Measurements from ENCODE around the gene HSD3B2.
A peak's percentile ranks its signal among the peaks of the same experiment; 100 is the strongest.
"Not testable (repeated sequence)": the region's sequence is repeated elsewhere in the genome, so short reads cannot be mapped to it uniquely, and the experiment has no call there.

Gene HSD3B2

DNA sequence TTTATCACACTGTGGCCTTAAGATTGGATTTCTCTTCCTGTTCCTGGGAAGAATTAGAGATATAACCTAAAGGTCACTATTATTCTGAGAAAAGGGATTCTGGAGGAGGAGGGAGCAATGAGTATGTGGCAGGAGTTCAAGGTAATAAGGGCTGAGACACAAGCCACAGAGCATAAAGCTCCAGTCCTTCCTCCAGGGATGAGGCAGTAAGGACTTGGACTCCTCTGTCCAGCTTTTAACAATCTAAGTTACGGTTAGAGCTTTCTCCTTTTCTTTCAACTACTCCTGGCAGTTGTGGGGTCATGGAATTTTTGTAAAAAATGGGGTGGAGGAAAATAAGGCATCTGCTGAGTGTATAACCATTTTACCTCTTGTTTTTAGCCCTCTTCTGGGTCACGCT lies at the start of gene HSD3B2:
Gene HSD3B2, plus strand, starts transcription at position 201 of the 400 bp plus-strand sequence. CDS start 270 bp downstream, outside the sequence.
- DNase-seq (ENCODE audit: low spot score): no peak

- no peak for DNase-seq (ENCODE audit: low spot score)
These were observed 48.5 kb upstream of the HSD3B2 start for GRCh38 chr1:119366424-119366823.

GRCh38 chr1:119367432-119368124 lies 47.4 kb upstream of the HSD3B2 start:
- DNase-seq (ENCODE audit: low spot score): peak; percentile 61

DNA sequence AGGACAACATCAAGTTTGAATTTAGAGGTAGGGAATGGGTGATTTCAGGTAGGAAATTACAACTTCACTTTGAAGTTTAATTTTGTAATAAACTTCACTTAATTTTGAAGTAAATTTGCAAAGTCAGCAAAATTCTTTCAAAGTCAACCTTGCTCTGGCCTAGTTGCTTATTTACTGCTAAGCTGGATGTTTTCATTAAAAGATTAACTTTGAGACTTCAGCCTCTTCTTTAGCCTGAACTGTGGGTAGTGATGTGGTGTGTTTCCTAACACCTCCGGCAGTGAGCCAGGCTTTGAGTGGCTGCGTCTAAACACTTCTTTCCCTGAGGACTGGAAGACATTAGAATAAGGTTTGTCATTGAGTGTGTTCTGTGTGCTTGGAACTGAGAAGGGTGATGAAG lies 46.4 kb upstream of the HSD3B2 start, which contains the start of gene HAO2:
Gene HAO2, plus strand, starts transcription at position 232 of the 400 bp plus-strand sequence. CDS start 12,301 bp downstream, outside the sequence.
- no peak for DNase-seq (ENCODE audit: low spot score)

- no peak for DNase-seq (ENCODE audit: low spot score)
These were observed 44.2 kb upstream of the HSD3B2 start for GRCh38 chr1:119370748-119371147.

GRCh38 chr1:119371815-119372214 lies 43.1 kb upstream of the HSD3B2 start:
- DNase-seq (ENCODE audit: low spot score): no peak

DNA sequence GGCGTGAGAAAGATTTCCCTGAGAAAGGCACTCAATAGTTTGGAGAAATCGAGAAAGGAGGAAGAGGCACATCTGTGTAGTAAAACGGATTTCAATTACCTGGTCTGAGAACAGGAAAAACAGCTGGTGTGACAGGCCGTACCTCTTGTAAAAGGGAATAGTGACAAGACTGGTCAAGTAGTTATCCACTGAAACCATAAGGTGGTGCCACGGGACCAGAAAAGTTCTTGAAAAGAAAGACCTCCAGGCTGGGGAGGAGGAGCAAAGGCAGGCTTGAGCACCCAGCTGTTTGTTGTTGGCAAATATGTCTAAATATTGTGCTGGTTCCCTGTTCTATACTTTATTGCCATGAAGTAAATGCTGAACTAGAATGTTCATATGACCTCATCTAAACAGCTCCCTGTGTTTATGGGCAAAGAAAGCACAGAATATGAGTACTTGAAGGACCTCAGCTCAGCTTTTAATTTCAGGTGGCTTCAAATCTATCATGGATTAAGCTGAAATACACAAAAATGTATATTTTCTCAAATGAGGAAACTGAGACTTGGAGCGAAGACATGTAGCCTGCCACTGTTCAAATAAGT lies 42.4 kb upstream of the HSD3B2 start:
- DNase-seq (ENCODE audit: low spot score): peak; percentile 40

DNA sequence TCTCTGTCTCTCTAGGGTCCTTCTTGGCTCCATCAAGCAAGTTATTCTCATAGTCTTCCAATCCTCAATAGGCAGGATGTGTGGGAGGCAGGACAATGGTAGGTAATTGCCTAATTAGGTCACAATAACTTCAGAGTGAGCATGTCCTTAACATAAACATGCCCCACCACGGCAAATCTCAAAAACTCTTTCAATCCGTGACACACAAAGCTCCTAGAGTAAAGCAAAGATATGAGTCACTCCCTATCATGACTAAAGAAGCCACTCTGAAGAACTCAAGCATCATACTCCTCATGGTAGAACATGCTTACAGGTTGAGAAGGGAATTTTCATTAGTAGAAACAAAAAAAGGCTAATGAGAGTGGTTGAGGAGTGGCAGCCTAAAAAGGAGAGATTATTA lies 41.5 kb upstream of the HSD3B2 start:
- peak; percentile 12 for DNase-seq (ENCODE audit: low spot score)

DNA sequence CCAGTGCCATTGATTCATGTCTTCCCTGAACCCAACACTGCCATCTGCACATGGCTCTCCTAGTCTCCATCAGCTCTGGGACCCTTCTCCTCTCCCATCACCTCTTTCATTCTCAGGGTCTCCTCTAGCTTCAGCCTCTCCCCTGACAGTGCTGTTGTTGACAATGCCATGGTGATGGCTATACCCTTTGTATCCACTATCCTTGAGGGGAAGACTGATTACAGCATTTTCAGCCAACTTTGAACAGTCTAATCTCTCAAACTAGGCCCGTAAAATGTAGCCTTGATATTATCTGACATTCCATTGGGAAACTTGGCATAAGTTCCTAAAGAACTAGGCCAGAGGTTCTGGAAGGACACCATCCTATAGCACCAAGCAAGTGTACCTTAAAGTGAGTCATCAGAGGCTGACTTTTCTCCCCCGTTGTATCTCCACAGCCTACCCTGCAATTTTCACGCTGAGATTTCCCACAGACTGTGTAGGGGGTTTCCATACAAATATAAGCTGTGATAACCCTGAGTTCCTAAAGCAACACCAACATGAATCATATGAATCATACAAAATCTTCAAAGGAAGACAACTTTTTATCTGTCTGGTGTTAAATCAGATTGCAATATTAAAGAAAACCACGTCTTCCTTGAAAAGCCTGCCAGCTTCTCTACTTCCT lies 40.6 kb upstream of the HSD3B2 start:
- DNase-seq (ENCODE audit: low spot score): no peak

DNA sequence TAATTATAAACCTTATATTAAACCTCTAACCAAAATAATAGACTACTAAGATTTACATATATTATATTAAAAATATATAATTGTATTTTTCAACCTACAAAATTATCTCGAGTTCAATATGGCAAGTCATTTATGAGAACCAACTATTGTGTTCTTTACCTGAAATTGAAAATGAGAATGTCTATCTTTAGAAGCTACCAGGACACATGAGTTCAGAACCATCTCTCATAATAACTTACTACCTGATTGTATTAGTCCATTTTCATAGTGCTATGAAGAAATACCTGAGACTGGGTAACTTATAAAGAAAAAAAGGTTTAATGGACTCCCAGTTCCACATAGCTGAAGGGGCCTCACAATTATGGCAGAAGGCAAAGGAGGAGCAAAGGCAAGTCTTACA lies 39.6 kb upstream of the HSD3B2 start:
- DNase-seq (ENCODE audit: low spot score): no peak

- no peak for DNase-seq (ENCODE audit: low spot score)
These were observed 38.4 kb upstream of the HSD3B2 start for GRCh38 chr1:119376594-119376993.

- not testable (repeated sequence) for DNase-seq (ENCODE audit: low spot score)
These were observed 37.4 kb upstream of the HSD3B2 start for GRCh38 chr1:119377594-119377993.

- no peak for DNase-seq (ENCODE audit: low spot score)
These were observed 35.8 kb upstream of the HSD3B2 start for GRCh38 chr1:119379117-119379516.

DNA sequence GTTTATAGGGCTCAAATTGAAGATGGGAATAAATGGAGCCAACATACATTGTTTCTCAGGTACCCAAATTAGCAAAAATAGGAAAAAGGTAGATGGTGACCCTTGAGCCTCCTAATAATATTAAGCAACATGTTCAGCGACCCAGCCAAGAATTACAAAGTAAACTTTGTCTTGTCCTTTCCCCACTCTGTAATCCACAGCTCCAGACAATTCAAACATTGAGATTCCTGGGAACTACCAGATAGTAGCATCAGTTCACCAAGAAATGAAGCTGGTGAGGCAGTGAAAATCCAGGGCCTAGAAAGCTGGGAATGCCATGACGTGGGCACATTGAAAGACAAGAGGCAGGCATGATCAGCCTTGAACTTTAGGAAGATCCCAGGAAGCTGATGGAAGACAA lies 34.6 kb upstream of the HSD3B2 start:
- DNase-seq (ENCODE audit: low spot score): no peak

- no peak for DNase-seq (ENCODE audit: low spot score)
These were observed 33.8 kb upstream of the HSD3B2 start for GRCh38 chr1:119380983-119381662.

DNA sequence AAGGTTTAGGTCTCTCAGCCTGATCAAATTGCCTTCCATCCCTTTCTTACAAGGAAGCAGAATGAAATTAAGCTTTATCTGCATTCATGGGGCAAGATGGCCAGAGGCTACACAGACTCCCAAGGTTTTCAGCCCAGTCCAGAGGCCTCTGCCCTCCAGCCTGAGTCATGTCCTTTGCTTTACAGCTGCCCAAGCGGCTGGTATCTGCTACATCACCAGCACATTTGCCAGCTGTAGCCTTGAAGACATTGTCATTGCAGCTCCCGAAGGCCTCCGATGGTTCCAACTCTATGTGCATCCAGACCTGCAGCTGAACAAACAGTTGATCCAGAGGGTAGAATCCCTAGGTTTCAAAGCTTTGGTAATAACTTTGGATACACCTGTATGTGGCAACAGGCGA lies 30.4 kb upstream of the HSD3B2 start:
- no peak for DNase-seq (ENCODE audit: low spot score)

DNA sequence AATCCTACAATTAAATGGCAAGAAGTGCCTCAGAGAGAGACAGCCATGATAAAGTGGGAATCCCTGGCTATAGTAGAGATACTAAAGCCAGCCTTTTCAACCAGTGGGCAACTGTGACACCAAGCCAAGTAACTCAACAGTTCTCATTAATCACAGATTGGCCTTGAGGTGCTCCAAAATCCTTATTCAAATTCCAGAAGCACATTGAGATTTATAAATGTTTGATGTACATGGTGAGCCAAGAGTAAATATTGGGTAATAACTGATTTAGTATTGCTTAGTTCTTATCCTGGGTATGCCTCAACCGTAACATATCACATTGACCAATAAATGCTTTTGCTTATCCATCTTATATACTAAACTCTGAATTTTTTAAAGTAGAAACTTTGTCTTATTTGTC lies 29.3 kb upstream of the HSD3B2 start:
- DNase-seq (ENCODE audit: low spot score): no peak

DNA sequence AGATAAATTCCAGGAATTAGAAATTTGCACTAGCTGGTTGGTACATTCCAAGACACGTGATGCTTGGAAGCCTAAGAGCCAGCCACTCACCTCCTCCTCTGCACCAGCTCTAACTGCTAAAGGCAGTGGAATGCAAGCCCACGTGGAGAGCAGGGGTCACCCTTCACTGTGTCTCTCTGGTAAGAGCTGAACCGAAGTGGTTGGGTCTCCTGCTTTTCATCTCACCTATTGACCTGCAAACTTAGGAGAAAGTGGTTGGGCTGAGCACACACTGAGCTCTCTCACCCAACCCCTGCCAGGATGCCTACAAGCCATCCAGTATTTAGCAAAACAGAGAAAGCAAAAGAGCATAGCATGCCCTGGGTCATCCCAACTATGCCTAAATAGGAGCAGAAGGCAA lies 27.1 kb upstream of the HSD3B2 start:
- no peak for DNase-seq (ENCODE audit: low spot score)

- no peak for DNase-seq (ENCODE audit: low spot score)
These were observed 26.5 kb upstream of the HSD3B2 start for GRCh38 chr1:119388450-119388849.

- no peak for DNase-seq (ENCODE audit: low spot score)
These were observed 24.4 kb upstream of the HSD3B2 start for GRCh38 chr1:119390526-119390925.

DNA sequence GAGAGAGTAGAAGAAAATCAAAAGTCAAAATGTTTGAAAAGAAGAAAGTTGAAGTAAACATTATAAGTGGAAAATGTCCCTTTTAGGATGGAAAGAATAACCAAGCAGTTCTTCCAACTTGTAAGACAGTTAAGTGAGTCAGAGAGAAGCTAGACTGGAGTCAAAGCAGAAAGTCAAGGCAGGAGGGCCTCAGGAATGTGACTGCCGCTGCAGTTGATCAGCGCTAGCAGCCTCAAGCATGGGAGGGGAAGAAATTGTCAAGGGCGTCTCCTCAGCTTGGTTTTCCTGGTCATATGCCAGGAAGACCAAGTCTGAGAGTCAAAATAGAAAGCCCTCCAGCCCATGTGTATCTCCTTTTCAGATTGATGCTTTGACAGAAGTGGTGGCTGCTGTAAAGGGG lies 23.2 kb upstream of the HSD3B2 start:
- DNase-seq (ENCODE audit: low spot score): no peak

DNA sequence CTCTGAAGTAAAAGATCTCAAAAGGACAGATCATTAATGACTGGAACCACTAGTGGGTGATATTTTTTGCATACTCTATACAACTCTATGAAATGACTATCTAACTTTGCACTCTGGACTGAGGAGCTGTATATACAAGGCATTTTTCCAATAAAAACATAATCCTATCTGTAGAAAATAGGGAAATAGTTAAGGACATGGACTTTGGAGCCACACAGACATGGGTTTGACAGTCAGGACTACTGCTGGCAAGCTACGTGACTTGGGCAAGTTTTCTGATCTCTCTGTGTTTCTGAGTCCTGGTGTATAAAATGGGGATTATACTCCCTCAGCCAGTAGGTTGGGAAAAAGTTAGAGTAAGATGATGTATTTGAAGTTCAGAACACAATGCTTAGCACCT lies 20.9 kb upstream of the HSD3B2 start:
- DNase-seq (ENCODE audit: low spot score): no peak

- DNase-seq (ENCODE audit: low spot score): no peak
These were observed 18.0 kb upstream of the HSD3B2 start for GRCh38 chr1:119396982-119397381.

Measured in COLO829 (cell line).